ENCODE data around the gene MKI67. TPM values are rescaled to one million over a fixed set of nuclear protein-coding genes. Genes with fewer than 3 reads are reported as not detected.

The MKI67 gene
- total and polyA plus RNA-seq, 2 donors (not counting 1 experiment from before 2014, with no cell fraction given) = 0.36 to 0.47 TPM

DNA sequence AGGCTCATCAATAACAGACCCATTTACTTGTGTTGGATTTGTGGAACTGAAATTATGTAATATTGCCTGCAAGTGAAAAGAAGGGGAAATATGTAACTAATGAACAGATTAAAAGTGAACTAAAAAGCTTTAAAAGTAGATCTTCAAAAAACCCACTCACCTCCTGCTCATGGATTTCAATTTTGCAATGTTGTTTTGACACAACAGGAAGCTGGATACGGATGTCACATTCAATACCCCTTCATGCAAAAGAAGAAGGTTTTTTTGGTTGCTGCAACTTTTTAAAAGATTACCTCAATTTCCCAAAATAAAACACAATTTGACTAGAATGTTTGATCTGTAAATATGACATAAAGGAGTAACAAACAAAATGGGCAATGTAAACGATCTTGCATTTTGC, 3.3 kb downstream of the MKI67 start:
- ATAC-seq (ENCODE audit: low read depth) (no peak), DNase-seq (no peak)
- no CpG with 5 or more reads among the region's 2 CpGs for WGBS (ENCODE audit: insufficient coverage)
- CTCF ChIA-PET = interaction anchor here (1.0 to 2.9 kb wide), 3 partner anchors 10 to 45 kb away, joined by 3 to 7 read pairs (median 4); no protein-coding TSS in a partner anchor
- no peak overlapping the region for H3K4me2 ChIP-seq (replicated peaks; ENCODE audit: low read depth, low read length, poor library complexity, severe bottlenecking)
- no peak overlapping the region for H3K27ac Mint-ChIP-seq
- H3K27me3 Mint-ChIP-seq = peaks cover 27% of the 10 kb centered on the region
- H2AFZ ChIP-seq (ENCODE audit: insufficient read depth, low read depth, low read length, poor library complexity, severe bottlenecking) = no peak overlapping the region
- peaks cover 29% of the 10 kb centered on the region for H3K4me1 Mint-ChIP-seq
- no peak overlapping the region for H3K4me3 Mint-ChIP-seq
- peaks cover 0 to 1% (median 0%) of the 10 kb centered on the region in 3 donors for H3K9me3 ChIP-seq (ENCODE audit: control extremely low read depth in 1 of 3, control insufficient read depth in 2 of 3, insufficient read depth in 1 of 3, low read length in 2 of 3)
- peaks cover 0 to 23% (median 19%) of the 10 kb centered on the region in 4 experiments for H3K27me3 ChIP-seq (replicated peaks in 1 of 4; ENCODE audit: control extremely low read depth in 1 of 4, control insufficient read depth in 3 of 4, insufficient read depth in 4 of 4, low read length in 3 of 4)
- intact Hi-C loops (cut with micrococcal nuclease) = no loop called here
- no peaks in the 10 kb centered on the region for H3K36me3 ChIP-seq (replicated peaks in 1 of 2; ENCODE audit: control extremely low read depth in 1 of 2, control insufficient read depth in 1 of 2, extremely low read depth in 1 of 2, insufficient read depth in 2 of 2, low read length in 1 of 2)
- no peak overlapping the region for H3K9ac ChIP-seq (ENCODE audit: low read length)
- no peak overlapping the region for H3K27ac ChIP-seq (ENCODE audit: low read length in 2 of 2)
- no peaks in the 10 kb centered on the region for H3K9me3 Mint-ChIP-seq (ENCODE audit: insufficient read depth)
- H4K20me1 ChIP-seq (ENCODE audit: control insufficient read depth, insufficient read depth, low read length, poor library complexity, severe bottlenecking) = no peaks in the 10 kb centered on the region
- H3K4me1 ChIP-seq (ENCODE audit: control insufficient read depth in 2 of 2, insufficient read depth in 2 of 2, low read length in 2 of 2) = peaks cover 18 to 23% of the 10 kb centered on the region in 2 donors
- POLR2A ChIA-PET = no interaction called here
- H3K4me3 ChIP-seq (ENCODE audit: control extremely low read depth in 1 of 5, extremely low read depth in 1 of 5, insufficient read depth in 1 of 5, low read depth in 2 of 5, low read length in 4 of 5) = no peak overlapping the region
- TF ChIP-seq, protein P1, sequence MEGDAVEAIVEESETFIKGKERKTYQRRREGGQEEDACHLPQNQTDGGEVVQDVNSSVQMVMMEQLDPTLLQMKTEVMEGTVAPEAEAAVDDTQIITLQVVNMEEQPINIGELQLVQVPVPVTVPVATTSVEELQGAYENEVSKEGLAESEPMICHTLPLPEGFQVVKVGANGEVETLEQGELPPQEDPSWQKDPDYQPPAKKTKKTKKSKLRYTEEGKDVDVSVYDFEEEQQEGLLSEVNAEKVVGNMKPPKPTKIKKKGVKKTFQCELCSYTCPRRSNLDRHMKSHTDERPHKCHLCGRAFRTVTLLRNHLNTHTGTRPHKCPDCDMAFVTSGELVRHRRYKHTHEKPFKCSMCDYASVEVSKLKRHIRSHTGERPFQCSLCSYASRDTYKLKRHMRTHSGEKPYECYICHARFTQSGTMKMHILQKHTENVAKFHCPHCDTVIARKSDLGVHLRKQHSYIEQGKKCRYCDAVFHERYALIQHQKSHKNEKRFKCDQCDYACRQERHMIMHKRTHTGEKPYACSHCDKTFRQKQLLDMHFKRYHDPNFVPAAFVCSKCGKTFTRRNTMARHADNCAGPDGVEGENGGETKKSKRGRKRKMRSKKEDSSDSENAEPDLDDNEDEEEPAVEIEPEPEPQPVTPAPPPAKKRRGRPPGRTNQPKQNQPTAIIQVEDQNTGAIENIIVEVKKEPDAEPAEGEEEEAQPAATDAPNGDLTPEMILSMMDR (IDR thresholded peaks at IDR 0.05) = no peak
- TF ChIP-seq EZH2 (IDR thresholded peaks at IDR 0.05; ENCODE audit: borderline replicate concordance, insufficient read depth, low read depth, low read length, poor library complexity, severe bottlenecking) = no peak
- H3K79me2 ChIP-seq (ENCODE audit: control insufficient read depth, insufficient read depth, low read length) = peaks cover 52% of the 10 kb centered on the region

DNA sequence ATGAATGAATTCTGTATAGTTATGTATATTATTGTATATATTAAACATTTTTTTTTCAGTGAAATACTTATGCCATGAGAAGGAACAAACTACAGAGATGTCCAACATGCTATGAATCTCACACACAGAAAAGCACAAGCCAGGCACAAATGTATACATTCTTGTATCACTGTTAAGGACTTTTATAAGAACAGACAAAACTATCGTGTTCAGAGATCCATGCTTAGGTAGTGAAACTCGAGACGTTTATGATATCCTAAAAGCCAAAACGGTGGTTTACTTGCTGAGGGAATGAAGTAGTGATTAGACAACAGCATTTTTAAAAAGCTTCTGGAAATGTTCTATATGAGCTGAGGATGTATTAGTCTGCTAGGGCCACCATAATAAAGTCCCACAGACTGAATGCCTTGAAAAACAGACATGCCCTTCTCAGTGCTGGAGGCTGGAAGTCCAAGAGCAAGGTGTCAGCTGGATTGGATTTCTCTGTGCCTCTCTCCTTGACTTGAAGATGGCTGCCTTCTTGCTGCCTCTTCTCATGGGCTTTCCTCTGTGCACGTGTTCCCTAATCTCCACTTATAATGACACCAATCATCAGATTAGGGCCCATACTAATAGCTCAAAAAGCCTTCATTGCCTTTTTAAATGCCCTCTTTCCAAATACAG, 4.3 kb downstream of the MKI67 start:
- Histone ChIP-seq H3K79me2 (ENCODE audit: control insufficient read depth, insufficient read depth, low read length) (peaks cover 52% of the 10 kb centered on the region), H3K36me3 (replicated peaks in 1 of 2; ENCODE audit: control extremely low read depth in 1 of 2, control insufficient read depth in 1 of 2, extremely low read depth in 1 of 2, insufficient read depth in 2 of 2, low read length in 1 of 2) (no peaks in the 10 kb centered on the region), H4K20me1 (ENCODE audit: control insufficient read depth, insufficient read depth, low read length, poor library complexity, severe bottlenecking) (no peaks in the 10 kb centered on the region), H3K4me2 (replicated peaks; ENCODE audit: low read depth, low read length, poor library complexity, severe bottlenecking) (no peak overlapping the region), H2AFZ (ENCODE audit: insufficient read depth, low read depth, low read length, poor library complexity, severe bottlenecking) (no peak overlapping the region), H3K4me1 (ENCODE audit: control insufficient read depth in 2 of 2, insufficient read depth in 2 of 2, low read length in 2 of 2) (peaks cover 16 to 20% of the 10 kb centered on the region in 2 donors), H3K4me3 (ENCODE audit: control extremely low read depth in 1 of 5, extremely low read depth in 1 of 5, insufficient read depth in 1 of 5, low read depth in 2 of 5, low read length in 4 of 5) (no peak overlapping the region), H3K9me3 (ENCODE audit: control extremely low read depth in 1 of 3, control insufficient read depth in 2 of 3, insufficient read depth in 1 of 3, low read length in 2 of 3) (peaks cover 0 to 1% (median 0%) of the 10 kb centered on the region in 3 donors), H3K9ac (ENCODE audit: low read length) (no peak overlapping the region), H3K27ac (ENCODE audit: low read length in 2 of 2) (no peak overlapping the region), H3K27me3 (replicated peaks in 1 of 4; ENCODE audit: control extremely low read depth in 1 of 4, control insufficient read depth in 3 of 4, insufficient read depth in 4 of 4, low read length in 3 of 4) (peaks cover 0 to 23% (median 19%) of the 10 kb centered on the region in 4 experiments)
- H3K27ac Mint-ChIP-seq = no peak overlapping the region
- intact Hi-C loops (cut with micrococcal nuclease) = no loop called here
- POLR2A ChIA-PET = no interaction called here
- DNase-seq (no peak), ATAC-seq (ENCODE audit: low read depth) (no peak)
- no peak overlapping the region for H3K4me3 Mint-ChIP-seq
- H3K27me3 Mint-ChIP-seq = peaks cover 27% of the 10 kb centered on the region
- no peak for TF ChIP-seq EZH2 (IDR thresholded peaks at IDR 0.05; ENCODE audit: borderline replicate concordance, insufficient read depth, low read depth, low read length, poor library complexity, severe bottlenecking)
- TF ChIP-seq, protein P1 (IDR thresholded peaks at IDR 0.05) = no peak
- H3K9me3 Mint-ChIP-seq (ENCODE audit: insufficient read depth) = no peaks in the 10 kb centered on the region
- H3K4me1 Mint-ChIP-seq = peaks cover 25% of the 10 kb centered on the region
- CTCF ChIA-PET = interaction anchor here (2.9 kb wide), 1 partner anchor 44 kb away, joined by 7 read pairs; no protein-coding TSS in a partner anchor
- 100% methylated on average over 2 of the region's 5 CpGs for WGBS (ENCODE audit: insufficient coverage)

Data from B cell (primary cell).